Measurements from ENCODE around the gene CACNG8. TPM values are rescaled to one million over a fixed set of nuclear protein-coding genes. Genes with fewer than 3 reads are reported as not detected.
"Not testable (repeated sequence)": the region's sequence is repeated elsewhere in the genome, so short reads cannot be mapped to it uniquely, and the experiment has no call there.

Gene CACNG8
- total RNA-seq, 1 experiment from 2014 or later: not detected

DNA sequence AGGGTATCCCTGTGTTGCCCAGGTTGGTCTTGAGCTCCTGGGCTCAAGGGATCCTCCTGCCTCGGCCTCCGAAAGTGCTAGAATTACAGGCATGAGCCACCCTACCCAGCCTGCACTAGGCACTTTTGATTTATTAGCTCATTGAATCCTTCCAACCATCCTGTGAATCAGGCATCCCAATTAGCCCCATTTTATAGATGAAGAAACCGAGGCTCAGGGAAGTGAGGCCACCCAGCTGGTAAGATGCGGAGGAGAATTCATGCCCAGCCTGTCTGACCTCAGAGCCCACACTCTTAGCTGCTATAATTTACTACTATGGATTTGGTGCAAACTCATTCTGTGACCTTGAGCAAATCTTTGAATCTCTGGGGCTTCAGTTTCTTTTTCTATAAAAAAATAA, 17.8 kb upstream of the CACNG8 start:
- H3K4me1 ChIP-seq (ENCODE audit: low read length): no peaks in the 10 kb centered on the region
- no peaks in the 10 kb centered on the region for H3K79me2 ChIP-seq (ENCODE audit: low read length)
- no peaks in the 10 kb centered on the region for H3K36me3 ChIP-seq (ENCODE audit: insufficient read depth, low read length)
- H2AFZ ChIP-seq (ENCODE audit: low read length): no peak overlapping the region
- no peak overlapping the region for H3K4me2 ChIP-seq (ENCODE audit: low read depth, low read length, poor library complexity, severe bottlenecking)
- no peak overlapping the region for H3K27ac ChIP-seq (ENCODE audit: low read length)
- H3K27me3 ChIP-seq (ENCODE audit: low read length): no peaks in the 10 kb centered on the region
- no peaks in the 10 kb centered on the region; the same call in 1 of the 2 replicates for H3K9me3 ChIP-seq (ENCODE audit: low read length)
- H3K4me3 ChIP-seq (ENCODE audit: low read length): no peak overlapping the region
- H3K9me2 ChIP-seq (replicated peaks; ENCODE audit: insufficient read depth, low read length): no peaks in the 10 kb centered on the region
- no peak for DNase-seq
- H4K20me1 ChIP-seq (ENCODE audit: insufficient read depth, low read depth, low read length): no peaks in the 10 kb centered on the region
- H3K9ac ChIP-seq (ENCODE audit: low read length): no peak overlapping the region

DNA sequence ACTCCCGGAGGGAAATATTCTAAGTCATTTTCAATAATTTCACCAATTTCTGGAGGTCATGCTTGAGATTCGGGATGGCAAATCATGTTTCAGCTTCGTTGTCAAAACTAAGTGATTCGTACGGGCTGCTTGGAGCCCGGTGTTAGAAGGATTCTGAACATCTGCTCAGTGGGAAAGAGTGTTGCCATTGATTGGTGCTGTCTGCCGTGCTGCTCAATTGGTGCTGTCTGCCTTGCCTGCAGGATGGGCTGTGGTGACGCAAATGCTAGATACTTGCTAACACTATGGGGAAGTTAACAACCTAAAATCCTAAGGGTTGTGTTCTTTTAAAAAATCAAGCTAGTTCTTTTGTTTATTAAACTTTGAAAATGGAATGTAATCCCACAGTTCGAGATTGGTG, 17.3 kb upstream of the CACNG8 start:
- Histone ChIP-seq H4K20me1 (ENCODE audit: insufficient read depth, low read depth, low read length) (no peaks in the 10 kb centered on the region), H2AFZ (ENCODE audit: low read length) (no peak overlapping the region), H3K36me3 (ENCODE audit: insufficient read depth, low read length) (no peaks in the 10 kb centered on the region), H3K4me1 (ENCODE audit: low read length) (no peaks in the 10 kb centered on the region), H3K79me2 (ENCODE audit: low read length) (no peaks in the 10 kb centered on the region), H3K9me3 (ENCODE audit: low read length) (no peaks in the 10 kb centered on the region; the same call in 1 of the 2 replicates), H3K9me2 (replicated peaks; ENCODE audit: insufficient read depth, low read length) (no peaks in the 10 kb centered on the region), H3K4me2 (ENCODE audit: low read depth, low read length, poor library complexity, severe bottlenecking) (no peak overlapping the region), H3K27ac (ENCODE audit: low read length) (no peak overlapping the region), H3K4me3 (ENCODE audit: low read length) (no peak overlapping the region), H3K27me3 (ENCODE audit: low read length) (no peaks in the 10 kb centered on the region), H3K9ac (ENCODE audit: low read length) (no peak overlapping the region)
- no peak for DNase-seq

DNA sequence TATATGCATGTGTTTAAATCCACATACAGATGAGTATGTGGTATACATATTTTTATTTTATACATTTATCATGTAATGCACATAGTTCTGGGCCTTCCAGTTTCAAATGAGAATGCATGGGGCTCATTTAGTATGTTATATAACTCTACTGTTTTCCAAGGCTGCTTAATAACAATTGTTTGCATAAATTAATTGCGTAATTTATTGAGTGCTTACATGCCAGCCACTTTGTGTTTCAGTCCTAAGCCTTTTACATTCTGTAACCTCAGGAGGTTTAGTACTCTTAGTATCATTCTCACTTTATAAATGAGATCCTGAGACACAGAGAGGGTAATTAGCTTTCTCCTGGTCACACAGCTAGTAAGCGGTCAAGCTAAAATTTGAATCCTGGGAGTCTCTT, 16.7 kb upstream of the CACNG8 start:
- no peaks in the 10 kb centered on the region for H4K20me1 ChIP-seq (ENCODE audit: insufficient read depth, low read depth, low read length)
- H3K9me3 ChIP-seq (ENCODE audit: low read length): no peaks in the 10 kb centered on the region; the same call in 1 of the 2 replicates
- H3K36me3 ChIP-seq (ENCODE audit: insufficient read depth, low read length): no peaks in the 10 kb centered on the region
- no peaks in the 10 kb centered on the region for H3K27me3 ChIP-seq (ENCODE audit: low read length)
- H3K4me3 ChIP-seq (ENCODE audit: low read length): no peak overlapping the region
- no peaks in the 10 kb centered on the region for H3K4me1 ChIP-seq (ENCODE audit: low read length)
- H3K4me2 ChIP-seq (ENCODE audit: low read depth, low read length, poor library complexity, severe bottlenecking): no peak overlapping the region
- no peak overlapping the region for H3K9ac ChIP-seq (ENCODE audit: low read length)
- H3K9me2 ChIP-seq (replicated peaks; ENCODE audit: insufficient read depth, low read length): no peaks in the 10 kb centered on the region
- no peaks in the 10 kb centered on the region for H3K79me2 ChIP-seq (ENCODE audit: low read length)
- no peak for DNase-seq
- no peak overlapping the region for H2AFZ ChIP-seq (ENCODE audit: low read length)
- H3K27ac ChIP-seq (ENCODE audit: low read length): no peak overlapping the region

DNA sequence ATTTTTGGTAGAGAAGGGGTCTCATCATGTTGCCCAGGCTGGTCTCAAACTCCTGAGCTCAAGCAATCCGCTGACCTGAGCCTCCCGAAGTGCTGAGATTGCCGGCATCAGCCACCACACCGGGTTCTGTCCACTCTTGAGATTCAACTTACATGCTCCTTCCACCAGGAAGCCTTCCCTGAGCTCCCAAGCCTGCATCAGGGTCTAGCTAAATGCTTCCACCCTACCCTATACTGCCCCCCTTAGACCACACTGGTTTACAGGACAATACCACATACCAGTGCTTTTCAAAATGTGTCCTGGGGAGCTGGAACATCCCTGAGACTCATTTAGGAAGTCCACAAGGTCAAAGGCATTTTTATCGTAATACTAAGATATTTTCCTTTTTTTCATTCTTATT, 15.1 kb upstream of the CACNG8 start:
- Histone ChIP-seq H3K4me2 (ENCODE audit: low read depth, low read length, poor library complexity, severe bottlenecking) (no peak overlapping the region), H3K27ac (ENCODE audit: low read length) (no peak overlapping the region)
- peak; percentile 56 for DNase-seq

DNA sequence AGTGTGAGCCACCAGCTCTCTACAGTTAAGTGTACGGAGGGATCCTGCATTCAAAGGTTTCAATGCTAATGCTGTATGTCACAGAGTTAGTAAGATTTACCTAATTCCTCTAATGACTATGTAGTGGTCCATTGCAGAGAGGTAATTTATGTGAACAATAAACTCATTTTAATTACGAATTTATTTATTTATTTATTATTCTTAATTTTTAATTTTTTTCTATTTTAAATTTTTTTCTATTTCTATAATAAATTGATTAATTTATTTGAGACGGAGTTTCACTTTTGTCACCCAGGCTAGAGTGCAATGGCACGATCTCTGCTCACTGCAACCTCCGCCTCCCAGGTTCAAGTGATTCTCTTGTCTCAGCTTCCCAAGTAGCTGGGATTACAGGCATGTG, 14.1 kb upstream of the CACNG8 start:
- not testable (repeated sequence) for H3K9me2 ChIP-seq (replicated peaks; ENCODE audit: insufficient read depth, low read length); H3K4me3 ChIP-seq (ENCODE audit: low read length); H3K9me3 ChIP-seq (ENCODE audit: low read length); H3K27ac ChIP-seq (ENCODE audit: low read length); DNase-seq; H3K4me1 ChIP-seq (ENCODE audit: low read length); H3K9ac ChIP-seq (ENCODE audit: low read length); H2AFZ ChIP-seq (ENCODE audit: low read length); H4K20me1 ChIP-seq (ENCODE audit: insufficient read depth, low read depth, low read length); H3K36me3 ChIP-seq (ENCODE audit: insufficient read depth, low read length); H3K27me3 ChIP-seq (ENCODE audit: low read length); H3K4me2 ChIP-seq (ENCODE audit: low read depth, low read length, poor library complexity, severe bottlenecking); H3K79me2 ChIP-seq (ENCODE audit: low read length)

More for the DNA sequence above, 15.1 kb upstream of the CACNG8 start:
- Histone ChIP-seq H3K9me2 (replicated peaks; ENCODE audit: insufficient read depth, low read length) (no peaks in the 10 kb centered on the region), H3K4me3 (ENCODE audit: low read length) (no peak overlapping the region), H3K27me3 (ENCODE audit: low read length) (no peaks in the 10 kb centered on the region), H2AFZ (ENCODE audit: low read length) (no peak overlapping the region), H3K4me1 (ENCODE audit: low read length) (no peaks in the 10 kb centered on the region), H3K79me2 (ENCODE audit: low read length) (no peaks in the 10 kb centered on the region), H3K36me3 (ENCODE audit: insufficient read depth, low read length) (no peaks in the 10 kb centered on the region), H4K20me1 (ENCODE audit: insufficient read depth, low read depth, low read length) (no peaks in the 10 kb centered on the region), H3K9me3 (ENCODE audit: low read length) (no peaks in the 10 kb centered on the region), H3K9ac (ENCODE audit: low read length) (no peak overlapping the region)

DNA sequence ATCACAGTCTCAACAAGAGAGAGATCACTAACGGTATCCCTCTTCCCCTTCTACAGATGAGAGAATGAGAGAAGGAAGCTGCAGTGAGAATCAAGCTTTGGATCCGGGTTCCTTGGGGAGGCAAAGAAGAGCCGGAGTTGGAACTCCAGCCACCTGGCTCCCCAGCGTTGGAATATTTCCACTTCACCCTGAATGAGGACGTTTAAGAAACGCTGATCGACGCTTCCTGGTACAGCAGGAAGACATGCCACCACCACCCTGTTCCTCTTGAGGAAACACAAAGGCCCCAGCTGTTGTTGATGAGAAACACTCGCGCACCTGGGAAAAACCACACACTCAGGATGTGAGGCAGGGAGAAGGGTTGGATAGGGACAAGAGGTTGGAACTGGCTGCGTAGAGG, 11.3 kb upstream of the CACNG8 start:
- no peak for DNase-seq
- Histone ChIP-seq H3K4me1 (ENCODE audit: low read length) (no peaks in the 10 kb centered on the region), H3K4me2 (ENCODE audit: low read depth, low read length, poor library complexity, severe bottlenecking) (no peak overlapping the region), H3K79me2 (ENCODE audit: low read length) (no peaks in the 10 kb centered on the region), H3K27ac (ENCODE audit: low read length) (no peak overlapping the region), H3K4me3 (ENCODE audit: low read length) (no peak overlapping the region), H3K9ac (ENCODE audit: low read length) (no peak overlapping the region), H3K9me2 (replicated peaks; ENCODE audit: insufficient read depth, low read length) (no peaks in the 10 kb centered on the region), H3K27me3 (ENCODE audit: low read length) (no peaks in the 10 kb centered on the region), H3K36me3 (ENCODE audit: insufficient read depth, low read length) (no peaks in the 10 kb centered on the region), H4K20me1 (ENCODE audit: insufficient read depth, low read depth, low read length) (no peaks in the 10 kb centered on the region), H2AFZ (ENCODE audit: low read length) (no peak overlapping the region), H3K9me3 (ENCODE audit: low read length) (no peaks in the 10 kb centered on the region)

DNA sequence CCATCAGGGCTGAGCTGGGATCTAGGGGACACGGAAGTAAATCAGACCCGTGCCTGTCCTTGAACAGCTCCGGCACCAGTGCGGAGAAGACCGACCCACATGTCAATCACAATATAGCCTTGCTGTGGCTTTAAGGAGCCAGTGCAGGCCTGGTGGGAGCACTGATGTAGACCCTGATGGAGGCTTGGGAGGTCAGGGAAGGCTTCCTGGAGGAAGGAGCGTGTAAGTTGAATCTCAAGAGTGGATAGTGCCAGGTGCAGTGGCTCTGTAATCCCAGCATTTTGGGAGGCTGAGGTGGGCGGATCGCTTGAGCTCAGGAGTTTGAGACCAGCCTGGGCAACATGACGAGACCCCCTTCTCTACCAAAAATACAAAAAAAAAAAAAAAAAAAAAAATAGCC, 10.8 kb upstream of the CACNG8 start:
- Histone ChIP-seq H3K4me2 (ENCODE audit: low read depth, low read length, poor library complexity, severe bottlenecking) (no peak overlapping the region), H3K4me1 (ENCODE audit: low read length) (no peaks in the 10 kb centered on the region), H3K27ac (ENCODE audit: low read length) (no peak overlapping the region), H3K9me3 (ENCODE audit: low read length) (no peaks in the 10 kb centered on the region), H4K20me1 (ENCODE audit: insufficient read depth, low read depth, low read length) (no peaks in the 10 kb centered on the region), H3K9ac (ENCODE audit: low read length) (no peak overlapping the region), H3K4me3 (ENCODE audit: low read length) (no peak overlapping the region), H3K9me2 (replicated peaks; ENCODE audit: insufficient read depth, low read length) (no peaks in the 10 kb centered on the region), H3K36me3 (ENCODE audit: insufficient read depth, low read length) (no peaks in the 10 kb centered on the region), H3K79me2 (ENCODE audit: low read length) (no peaks in the 10 kb centered on the region), H2AFZ (ENCODE audit: low read length) (no peak overlapping the region), H3K27me3 (ENCODE audit: low read length) (no peaks in the 10 kb centered on the region)
- DNase-seq: no peak

DNA sequence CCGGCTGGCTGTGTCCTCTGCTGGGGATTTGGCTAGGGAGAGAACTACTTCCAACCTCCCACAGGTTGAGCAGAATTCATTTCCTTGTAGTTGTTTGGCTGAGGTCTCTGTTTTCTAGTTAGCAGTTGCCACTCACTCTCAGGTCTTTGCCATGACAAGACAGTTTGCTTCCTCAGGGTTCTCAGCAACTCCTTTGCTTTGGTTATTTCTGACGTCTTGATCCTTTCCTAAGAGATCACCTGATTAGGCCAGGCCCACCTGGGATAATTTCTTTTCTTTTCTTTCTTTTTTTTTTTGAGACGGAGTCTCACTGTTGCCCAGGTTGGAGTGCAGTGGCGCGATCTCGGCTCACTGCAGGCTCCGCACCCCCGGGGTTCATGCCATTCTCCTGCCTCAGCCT, 9.4 kb upstream of the CACNG8 start:
- H3K27ac ChIP-seq (ENCODE audit: low read length): no peak overlapping the region
- H3K36me3 ChIP-seq (ENCODE audit: insufficient read depth, low read length): no peaks in the 10 kb centered on the region
- H3K9me3 ChIP-seq (ENCODE audit: low read length): no peaks in the 10 kb centered on the region
- no peaks in the 10 kb centered on the region for H3K27me3 ChIP-seq (ENCODE audit: low read length)
- H2AFZ ChIP-seq (ENCODE audit: low read length): no peak overlapping the region
- no peaks in the 10 kb centered on the region for H3K4me1 ChIP-seq (ENCODE audit: low read length)
- H3K4me2 ChIP-seq (ENCODE audit: low read depth, low read length, poor library complexity, severe bottlenecking): no peak overlapping the region
- no peaks in the 10 kb centered on the region for H3K79me2 ChIP-seq (ENCODE audit: low read length)
- H3K9ac ChIP-seq (ENCODE audit: low read length): no peak overlapping the region
- H3K9me2 ChIP-seq (replicated peaks; ENCODE audit: insufficient read depth, low read length): no peaks in the 10 kb centered on the region
- H4K20me1 ChIP-seq (ENCODE audit: insufficient read depth, low read depth, low read length): no peaks in the 10 kb centered on the region
- DNase-seq: no peak
- no peak overlapping the region for H3K4me3 ChIP-seq (ENCODE audit: low read length)
